Kidney capillary endothelial cell (primary cell): ENCODE measurements around the gene KCP.
"Not testable (repeated sequence)": the region's sequence is repeated elsewhere in the genome, so short reads cannot be mapped to it uniquely, and the experiment has no call there.

Experiments used
- DNase-seq: peaks from one replicate; pipeline ENCODE4 v3.0.0-alpha.2; 2018; ENCODE audit warnings: low spot score

Gene KCP

GRCh38 chr7:128921866-128922440, 11.4 kb upstream of the KCP start:
- DNase-seq = no peak

GRCh38 chr7:128920913-128921582, 10.5 kb upstream of the KCP start:
- DNase-seq = no peak

- DNase-seq = no peak
Observed at GRCh38 chr7:128919881-128920799, 9.6 kb upstream of the KCP start.

GRCh38 chr7:128919241-128919640, 8.7 kb upstream of the KCP start:
- DNase-seq = no peak

GRCh38 chr7:128918016-128918665, 7.6 kb upstream of the KCP start:
- no peak for DNase-seq

GRCh38 chr7:128917122-128917521, 6.6 kb upstream of the KCP start:
- DNase-seq = no peak

GRCh38 chr7:128916643-128916915, 6.1 kb upstream of the KCP start:
- no peak for DNase-seq

- DNase-seq = no peak
Observed at GRCh38 chr7:128915841-128916642, 5.5 kb upstream of the KCP start.

GRCh38 chr7:128915271-128915819, 4.8 kb upstream of the KCP start:
- DNase-seq = no peak

- no peak for DNase-seq
Observed at GRCh38 chr7:128914566-128915151, 4.2 kb upstream of the KCP start.

GRCh38 chr7:128913870-128914565, 3.5 kb upstream of the KCP start:
- no peak for DNase-seq

GRCh38 chr7:128912709-128913495, 2.4 kb upstream of the KCP start:
- not testable (repeated sequence) for DNase-seq

- DNase-seq = no peak
Observed at GRCh38 chr7:128912281-128912680, 1.8 kb upstream of the KCP start.

GRCh38 chr7:128911423-128912031, 1.0 kb upstream of the KCP start:
- DNase-seq = no peak

GRCh38 chr7:128909625-128910568, 612 bp downstream of the KCP start:
- DNase-seq = no peak

GRCh38 chr7:128908750-128909624, 1.5 kb downstream of the KCP start:
- DNase-seq = no peak
